ENCODE data around the gene SLC4A11. TPM values are rescaled to one million over a fixed set of nuclear protein-coding genes. Genes with fewer than 3 reads are reported as not detected.

The SLC4A11 gene
- 1 to 10 TPM in 1 of 4 donors, under 1 TPM in 3; 0.20 to 1.4 (median 0.69) TPM for total RNA-seq

- H3K9me3 ChIP-seq = no peaks in the 10 kb centered on the region
- peak; percentile 77 for DNase-seq
- peaks cover 96% of the 10 kb centered on the region for H3K27me3 ChIP-seq
- H3K4me1 ChIP-seq = peaks cover 6 to 25% (median 18%) of the 10 kb centered on the region in 4 donors
- TF ChIP-seq POLR2AphosphoS5 (IDR thresholded peaks at IDR 0.05) (no peak), POLR2A (IDR thresholded peaks at IDR 0.05) (no peak)
- TF ChIP-seq, protein P1, sequence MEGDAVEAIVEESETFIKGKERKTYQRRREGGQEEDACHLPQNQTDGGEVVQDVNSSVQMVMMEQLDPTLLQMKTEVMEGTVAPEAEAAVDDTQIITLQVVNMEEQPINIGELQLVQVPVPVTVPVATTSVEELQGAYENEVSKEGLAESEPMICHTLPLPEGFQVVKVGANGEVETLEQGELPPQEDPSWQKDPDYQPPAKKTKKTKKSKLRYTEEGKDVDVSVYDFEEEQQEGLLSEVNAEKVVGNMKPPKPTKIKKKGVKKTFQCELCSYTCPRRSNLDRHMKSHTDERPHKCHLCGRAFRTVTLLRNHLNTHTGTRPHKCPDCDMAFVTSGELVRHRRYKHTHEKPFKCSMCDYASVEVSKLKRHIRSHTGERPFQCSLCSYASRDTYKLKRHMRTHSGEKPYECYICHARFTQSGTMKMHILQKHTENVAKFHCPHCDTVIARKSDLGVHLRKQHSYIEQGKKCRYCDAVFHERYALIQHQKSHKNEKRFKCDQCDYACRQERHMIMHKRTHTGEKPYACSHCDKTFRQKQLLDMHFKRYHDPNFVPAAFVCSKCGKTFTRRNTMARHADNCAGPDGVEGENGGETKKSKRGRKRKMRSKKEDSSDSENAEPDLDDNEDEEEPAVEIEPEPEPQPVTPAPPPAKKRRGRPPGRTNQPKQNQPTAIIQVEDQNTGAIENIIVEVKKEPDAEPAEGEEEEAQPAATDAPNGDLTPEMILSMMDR (IDR thresholded peaks at IDR 0.05) = no peak
- H3K4me3 ChIP-seq = peak within 1 kb of the TSS; percentile 47 to 83 (median 61)
- H3K36me3 ChIP-seq = no peaks in the 10 kb centered on the region
- H3K27ac ChIP-seq = peak within 1 kb of the TSS in 1 of 4 donors; percentile 11
- intact Hi-C loops (cut with DNase I; ENCODE audit: low total_unique reads) (no loop called here), in situ Hi-C loops (cut with MboI; ENCODE audit: low pct_ligation_motif_present in 1 of 4, low pct_unique_long_range_greater_than_20kb in 1 of 4, low sequenced_read_pairs in 3 of 4) (no loop called here)
- 2% methylated on average over 93 of the region's 107 CpGs; no CpG with 5 or more reads in 1 of the 2 donors for WGBS, 2 donors (ENCODE audit: low coverage in 1 of 2)
Observed at GRCh38 chr20:3239026-3239866, at the start of gene SLC4A11. Gene SLC4A11, minus strand, starts transcription at chr20:3239190. Its CDS starts 53 bp downstream, at chr20:3239137.

DNA sequence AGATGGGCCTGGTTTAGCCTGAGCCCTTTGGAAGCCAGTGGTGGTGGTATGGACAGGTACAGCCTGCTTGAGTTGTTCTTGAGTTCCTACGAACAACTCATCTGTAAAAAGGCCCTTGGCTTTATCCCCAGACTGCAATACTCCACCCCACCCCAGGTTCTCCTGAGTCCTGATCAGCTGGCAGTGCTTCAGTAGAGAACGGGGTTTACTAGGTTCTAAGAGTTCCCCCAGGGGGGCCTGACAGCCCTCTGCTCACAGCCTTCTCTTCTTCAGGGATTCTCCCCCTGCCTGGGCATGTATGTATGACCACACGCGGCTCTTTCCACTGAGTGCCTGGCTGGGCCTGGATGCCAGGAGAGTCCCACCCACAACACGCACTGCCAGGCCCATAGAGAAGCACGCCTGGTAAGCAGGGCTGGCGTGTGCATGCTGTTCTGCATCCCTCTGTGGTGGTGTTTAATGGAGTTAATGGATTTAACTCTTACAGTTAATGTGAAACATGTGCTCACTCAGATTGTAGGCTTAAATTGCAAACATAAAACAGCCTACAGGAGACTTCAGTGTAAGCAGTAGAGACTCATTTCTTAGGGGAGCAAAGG is 44.3 kb upstream of the SLC4A11 start:
- H3K27me3 ChIP-seq = no peaks in the 10 kb centered on the region

GRCh38 chr20:3282271-3283221 is 43.6 kb upstream of the SLC4A11 start:
- H3K9me3 ChIP-seq = no peaks in the 10 kb centered on the region
- TF ChIP-seq POLR2AphosphoS5 (IDR thresholded peaks at IDR 0.05) (no peak), POLR2A (IDR thresholded peaks at IDR 0.05) (no peak), EP300 (IDR thresholded peaks at IDR 0.05; ENCODE audit: low read depth) (no peak)
- TF ChIP-seq, protein P1 (IDR thresholded peaks at IDR 0.05) = no peak
- no peak for DNase-seq
- in situ Hi-C loops (cut with MboI; ENCODE audit: low pct_ligation_motif_present in 1 of 4, low pct_unique_long_range_greater_than_20kb in 1 of 4, low sequenced_read_pairs in 3 of 4) = no loop called here
- no peak overlapping the region for H3K4me3 ChIP-seq
- H3K27me3 ChIP-seq = no peaks in the 10 kb centered on the region
- H3K27ac ChIP-seq = no peak overlapping the region
- 90 to 93% methylated on average over 6 of the region's 6 CpGs for WGBS, 2 donors (ENCODE audit: low coverage in 1 of 2)
- H3K36me3 ChIP-seq = peaks cover 0 to 17% (median 0%) of the 10 kb centered on the region in 4 donors
- no peaks in the 10 kb centered on the region for H3K4me1 ChIP-seq
- intact Hi-C loops (cut with DNase I; ENCODE audit: low total_unique reads) = loop anchor here (1.0 kb wide), 1 partner anchor 71 kb away; no protein-coding TSS in a partner anchor

More for the DNA sequence above, 44.3 kb upstream of the SLC4A11 start:
- no peaks in the 10 kb centered on the region for H3K4me1 ChIP-seq
- peaks cover 0 to 17% (median 0%) of the 10 kb centered on the region in 4 donors for H3K36me3 ChIP-seq
- no peaks in the 10 kb centered on the region for H3K9me3 ChIP-seq
- WGBS, 2 donors (ENCODE audit: low coverage in 1 of 2) = 95% methylated on average over 7 of the region's 7 CpGs; no CpG with 5 or more reads in 1 of the 2 donors
- no peak overlapping the region for H3K4me3 ChIP-seq
- no peak for DNase-seq
- no peak for TF ChIP-seq POLR2AphosphoS5 (IDR thresholded peaks at IDR 0.05)
- TF ChIP-seq EP300 (IDR thresholded peaks at IDR 0.05; ENCODE audit: low read depth) = no peak
- no peak for TF ChIP-seq POLR2A (IDR thresholded peaks at IDR 0.05)
- intact Hi-C loops (cut with DNase I; ENCODE audit: low total_unique reads) (loop anchor here (1.0 kb wide), 1 partner anchor 72 kb away; no protein-coding TSS in a partner anchor), in situ Hi-C loops (cut with MboI; ENCODE audit: low pct_ligation_motif_present in 1 of 4, low pct_unique_long_range_greater_than_20kb in 1 of 4, low sequenced_read_pairs in 3 of 4) (no loop called here)
- H3K27ac ChIP-seq = no peak overlapping the region

DNA sequence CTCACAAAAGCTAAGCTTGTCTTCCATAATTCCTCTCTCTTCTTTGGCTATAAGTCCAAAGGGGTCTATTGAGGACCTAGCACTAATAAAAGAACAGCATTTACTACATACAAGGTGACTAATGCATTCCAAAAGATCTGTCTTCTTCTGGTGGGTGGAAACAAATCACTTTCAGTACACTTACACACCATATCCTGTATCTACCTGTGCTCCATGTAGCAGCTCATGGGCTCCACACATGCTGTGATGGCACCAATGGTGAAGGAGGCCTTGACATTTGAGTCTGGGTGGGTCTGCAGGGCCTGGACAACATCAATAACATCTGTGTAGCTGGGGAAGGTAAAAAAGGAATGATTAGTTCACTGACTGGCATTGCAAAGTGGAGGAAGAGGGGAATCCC is 42.4 kb upstream of the SLC4A11 start:
- H3K36me3 ChIP-seq = peaks cover 0 to 17% (median 0%) of the 10 kb centered on the region in 4 donors

More for the DNA sequence above, 42.4 kb upstream of the SLC4A11 start:
- Histone ChIP-seq H3K27me3 (no peaks in the 10 kb centered on the region), H3K4me3 (no peak overlapping the region), H3K9me3 (no peaks in the 10 kb centered on the region), H3K27ac (no peak overlapping the region), H3K4me1 (no peaks in the 10 kb centered on the region)
- in situ Hi-C loops (cut with MboI; ENCODE audit: low pct_ligation_motif_present in 1 of 4, low pct_unique_long_range_greater_than_20kb in 1 of 4, low sequenced_read_pairs in 3 of 4) (no loop called here), intact Hi-C loops (cut with DNase I; ENCODE audit: low total_unique reads) (no loop called here)
- DNase-seq = no peak
- TF ChIP-seq, protein P1 (IDR thresholded peaks at IDR 0.05) = no peak
- TF ChIP-seq POLR2AphosphoS5 (IDR thresholded peaks at IDR 0.05) (no peak), POLR2A (IDR thresholded peaks at IDR 0.05) (no peak), EP300 (IDR thresholded peaks at IDR 0.05; ENCODE audit: low read depth) (no peak)
